ENCODE results near the gene SCGB2A2.

The SCGB2A2 gene

DNA sequence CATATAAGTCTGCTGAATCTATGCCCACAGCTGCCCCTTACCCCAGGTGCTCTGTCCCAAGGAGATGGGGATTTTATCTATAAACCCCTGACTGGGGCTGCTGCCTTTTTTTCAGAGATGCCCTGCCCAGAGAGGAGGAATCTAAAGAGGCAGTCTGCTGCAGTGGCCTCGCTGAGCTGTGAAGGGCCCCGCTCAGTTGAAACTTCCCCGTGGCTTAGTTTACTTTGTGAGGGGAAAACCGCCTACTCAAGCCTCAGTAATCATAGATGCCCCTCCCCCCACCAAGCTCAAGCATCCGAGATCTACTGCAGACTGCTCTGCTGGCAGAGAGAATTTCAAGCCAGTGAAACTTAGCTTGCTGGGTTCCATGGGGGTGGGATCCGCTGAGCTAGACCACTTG, 36.3 kb downstream of the SCGB2A2 start:
- no peak for DNase-seq (ENCODE audit: low read depth in 2 of 2)

DNA sequence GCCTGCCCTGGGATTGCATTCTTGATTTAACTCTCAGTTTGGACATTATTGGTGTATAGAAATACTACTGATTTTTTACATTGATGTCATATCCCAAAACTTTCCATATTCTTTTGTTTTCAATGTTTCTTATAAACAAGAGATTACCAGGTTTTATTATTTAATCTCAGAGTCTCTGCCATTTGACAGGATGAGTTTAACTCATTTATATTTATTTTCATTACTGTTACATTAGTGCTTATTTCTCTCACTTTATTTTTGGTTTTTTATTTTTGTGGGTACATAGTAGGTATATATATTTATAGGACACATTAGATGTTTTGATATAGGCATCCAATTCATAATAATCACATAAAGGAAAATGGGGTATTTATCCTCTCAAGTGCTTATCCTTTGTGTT, 38.0 kb downstream of the SCGB2A2 start:
- DNase-seq (ENCODE audit: low read depth in 2 of 2): no peak

DNA sequence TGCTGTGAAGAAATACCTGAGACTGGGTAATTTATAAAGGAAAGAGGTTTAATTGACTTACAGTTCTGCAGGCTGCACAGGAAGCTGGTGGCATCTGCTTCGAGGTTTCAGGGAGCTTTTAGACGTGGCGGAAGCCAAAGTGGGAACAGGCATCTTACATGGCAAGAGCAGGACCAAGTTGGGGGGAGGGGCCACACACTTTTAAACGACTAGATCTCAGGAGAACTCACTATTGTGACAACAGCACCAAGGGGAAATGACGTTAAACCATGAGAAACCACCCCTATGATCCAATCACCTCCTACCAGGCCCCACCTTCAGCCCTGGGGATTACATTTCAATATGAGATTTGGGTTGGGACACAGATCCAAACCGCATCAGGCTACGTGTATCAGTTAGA, 40.0 kb downstream of the SCGB2A2 start:
- no peak for DNase-seq (ENCODE audit: low read depth in 2 of 2)

DNA sequence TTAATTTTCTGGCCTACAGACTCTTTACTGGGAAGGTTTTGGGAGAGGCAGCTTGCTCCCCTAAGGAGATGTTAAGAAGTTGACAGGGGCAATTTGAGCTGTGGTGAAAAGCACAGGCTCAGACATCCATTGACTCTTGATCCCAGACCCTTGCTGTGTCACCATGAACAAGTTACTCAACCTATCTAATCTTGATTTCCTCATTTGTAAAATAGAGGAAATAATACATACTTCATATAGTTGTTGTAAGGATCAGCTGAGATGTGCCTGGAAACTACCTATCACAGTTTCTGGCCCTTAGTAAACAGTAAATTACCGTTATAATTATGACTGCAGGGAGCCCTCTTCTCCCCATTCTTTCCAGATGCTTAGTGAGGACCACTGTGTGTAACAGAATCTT, 45.5 kb downstream of the SCGB2A2 start:
- no peak for DNase-seq (ENCODE audit: low read depth in 2 of 2)

DNA sequence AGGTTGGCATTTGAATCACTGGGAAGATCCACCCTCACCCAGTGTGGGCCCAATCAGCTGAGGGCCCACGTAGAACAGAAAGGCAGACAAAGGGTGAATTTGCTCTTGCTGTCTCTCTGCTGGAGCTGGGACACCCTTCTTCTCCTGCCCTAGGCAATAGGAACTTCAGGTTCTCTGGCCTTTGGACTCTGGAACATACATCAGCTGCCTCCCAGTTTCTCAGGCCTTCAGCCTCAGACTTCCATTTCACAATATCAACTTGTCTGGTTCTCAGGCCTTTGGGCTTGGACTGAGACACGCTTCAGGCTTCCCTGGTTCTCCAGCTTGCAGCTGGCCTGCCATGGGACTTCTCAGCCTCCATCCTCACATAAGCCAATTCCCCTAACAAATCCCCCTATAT, 52.6 kb downstream of the SCGB2A2 start:
- DNase-seq (ENCODE audit: low read depth in 2 of 2): no peak
